Endothelial cell of umbilical vein (primary cell): ENCODE data around the gene VANGL1. TPM values are rescaled to one million over a fixed set of nuclear protein-coding genes. Genes with fewer than 3 reads are reported as not detected.

ENCODE experiments used
- BruUV-seq: library from RNA; stranded (reverse); fragments of 400-500 nt; replicated peaks from 2 replicates; lab custom pipeline; 2021; lab: Mats Ljungman, UMichigan
- CTCF ChIA-PET: fragments of 300-600, 350-600 bp; sonication (Branson Sonifier 250); formaldehyde crosslinking; loops from one replicate; lab custom pipeline; 2021; ENCODE audit warnings: antibody characterized with exemption, inconsistent platforms; lab: Charles Lee
- POLR2A ChIA-PET: fragments of 300-600, 350-600 bp; sonication (Branson Sonifier 250); formaldehyde crosslinking; loops from one replicate; lab custom pipeline; 2021; ENCODE audit warnings: antibody characterized with exemption, inconsistent platforms; lab: Charles Lee
- DNase-seq: peaks from one replicate; pipeline ENCODE4 v3.0.0-alpha.2; 2011; ENCODE audit warnings: low read depth, low spot score
- FAIRE-seq: peaks from 2 replicates; lab custom pipeline; 2011; peaks lifted over from hg19 to GRCh38; lab: Jason Lieb, UNC
- H2AFZ ChIP-seq: 2 replicates; pipeline ENCODE4 v1.6.0; 2012; ENCODE audit warnings: low read depth, low read length, control low read depth, inconsistent platforms
- H3K27ac ChIP-seq: 2 replicates; pipeline ENCODE4 v1.5.1; 2011; ENCODE audit warnings: low read depth, mild to moderate bottlenecking, control low read depth, low read length, moderate library complexity; ENCODE audit not compliant: insufficient read depth
- H3K27me3 ChIP-seq, 2 experiments: 2 replicates each; pipeline versions ENCODE4 v1.6.0 to v1.6.1; 2011; ENCODE audit warnings: low read length in 2 of 2, mixed read lengths in 1 of 2; ENCODE audit not compliant: control insufficient read depth in 2 of 2, insufficient read depth in 2 of 2
- H3K36me3 ChIP-seq, 2 experiments: 2 replicates in 1 of 2; 3 replicates in 1 of 2; pipeline ENCODE4 v1.5.1; 2011; ENCODE audit warnings: low read length in 2 of 2, mild to moderate bottlenecking in 1 of 2, moderate library complexity in 1 of 2; ENCODE audit not compliant: control insufficient read depth in 2 of 2, insufficient read depth in 2 of 2; ENCODE audit errors: extremely low read depth in 1 of 2
- H3K4me1 ChIP-seq: 3 replicates; pipeline ENCODE4 v1.5.1; 2011; ENCODE audit warnings: mild to moderate bottlenecking, low read length; ENCODE audit not compliant: control insufficient read depth, insufficient read depth; ENCODE audit errors: extremely low read depth
- H3K4me2 ChIP-seq: 2 replicates; pipeline ENCODE4 v1.6.1; 2011; ENCODE audit warnings: low read length, control low read depth, mixed read lengths; ENCODE audit not compliant: insufficient read depth
- H3K4me3 ChIP-seq, 3 experiments: fragments of 200-600 bp in 1 of 3; sonication (generic), shearing (Covaris generic) in 1 of 3; replicated peaks in 1 of 3; 2 replicates each; pipeline ENCODE4 v1.5.1; 2011 to 2016; ENCODE audit warnings: control low read depth in 3 of 3, low read length in 3 of 3, mild to moderate bottlenecking in 2 of 3, inconsistent platforms in 1 of 3, low read depth in 1 of 3, moderate library complexity in 1 of 3; ENCODE audit not compliant: insufficient read depth in 1 of 3
- H3K79me2 ChIP-seq: 2 replicates; pipeline ENCODE4 v1.6.0; 2012; ENCODE audit warnings: low read length, inconsistent platforms; ENCODE audit not compliant: control insufficient read depth, insufficient read depth
- H3K9ac ChIP-seq: replicated peaks from 2 replicates; pipeline ENCODE3; 2011; ENCODE audit warnings: low read length, control low read depth; ENCODE audit not compliant: insufficient read depth; ENCODE audit errors: extremely low read depth
- H3K9me1 ChIP-seq: replicated peaks from 3 replicates; pipeline ENCODE4 v1.6.0; 2011; ENCODE audit warnings: mild to moderate bottlenecking, low read length; ENCODE audit not compliant: control insufficient read depth, insufficient read depth; ENCODE audit errors: extremely low read depth
- H3K9me3 ChIP-seq: replicated peaks from 2 replicates; pipeline ENCODE4 v1.5.1; 2012; ENCODE audit warnings: low read length, inconsistent platforms; ENCODE audit not compliant: control insufficient read depth, insufficient read depth
- H4K20me1 ChIP-seq: replicated peaks from 2 replicates; pipeline ENCODE3; 2011; ENCODE audit warnings: mild to moderate bottlenecking, low read length; ENCODE audit not compliant: control insufficient read depth, insufficient read depth; ENCODE audit errors: extremely low read depth
- CTCF ChIP-seq, 2 donors: IDR thresholded peaks; 1 replicate in 1 of 2; 2 replicates in 1 of 2; pipeline ENCODE4 v1.5.1; 2011; ENCODE audit warnings: low read length in 2 of 2, mild to moderate bottlenecking in 2 of 2, moderate library complexity in 2 of 2, control low read depth in 1 of 2, inconsistent platforms in 1 of 2, low read depth in 1 of 2; ENCODE audit not compliant: insufficient read depth in 1 of 2; ENCODE audit errors: extremely low read depth in 1 of 2
- FOS ChIP-seq: IDR thresholded peaks from 2 replicates; pipeline ENCODE4 v1.6.1; 2011; ENCODE audit warnings: mild to moderate bottlenecking, low read length, moderate library complexity, borderline replicate concordance; ENCODE audit not compliant: insufficient read depth
- GATA2 ChIP-seq: IDR thresholded peaks from 2 replicates; pipeline ENCODE4 v1.7.0; 2011; ENCODE audit warnings: low read depth, mild to moderate bottlenecking, moderate library complexity, mixed read lengths, low read length; ENCODE audit not compliant: insufficient read length, insufficient read depth
- JUN ChIP-seq: IDR thresholded peaks from 2 replicates; pipeline ENCODE4 v1.6.1; 2011; ENCODE audit warnings: borderline replicate concordance, low read depth; ENCODE audit not compliant: insufficient read length, insufficient read depth
- MAX ChIP-seq: IDR thresholded peaks from 2 replicates; pipeline ENCODE4 v1.6.1; 2011; ENCODE audit not compliant: insufficient read depth, insufficient read length
- MYC ChIP-seq: IDR thresholded peaks from one replicate; pipeline ENCODE4 v1.6.1; 2011; ENCODE audit warnings: mild to moderate bottlenecking, low read depth, low read length
- POLR2AphosphoS5 ChIP-seq: IDR thresholded peaks from 2 replicates; pipeline ENCODE4 v1.6.1; 2012; ENCODE audit warnings: low read depth, mild to moderate bottlenecking, control low read depth, low read length, moderate library complexity; ENCODE audit not compliant: insufficient read depth
- dilution Hi-C: fragments of 300-500 bp; cut with MboI; formaldehyde crosslinking; loops from one replicate; pipeline ENCODE4 v1.15.0; 2019; ENCODE audit warnings: low sequenced_read_pairs; ENCODE audit not compliant: extremely low pct_ligation_motif_present
- intact Hi-C: fragments of 100-400 bp; cut with micrococcal nuclease; formaldehyde crosslinking; loops from one replicate; pipeline ENCODE4 v1.10.0; 2022
- polyA plus RNA-seq, 4 experiments: library from polyadenylated mRNA; depleted of rRNA in 3 of 4; stranded (reverse) in 3 of 4; unstranded in 1 of 4; fragments of >200 nt; gene quantifications; 2 replicates each; pipeline versions ENCODE4 v1.2.1 to v1.2.3, GENCODE V29; 2011 to 2012; ENCODE audit warnings: missing spikeins in 1 of 4
- total RNA-seq: library from RNA; stranded (reverse); gene quantifications from 2 replicates; pipeline ENCODE4 v1.2.3, GENCODE V29; 2021

Gene VANGL1
- total and polyA plus RNA-seq, 2 donors (not counting 3 experiments of a cell fraction or from before 2014, with no cell fraction given), result 15.0 to 24.8 TPM

GRCh38 chr1:115682792-115683191 is 41.0 kb downstream of the VANGL1 start:
- Histone ChIP-seq H3K4me1 (no peaks in the 10 kb centered on the region), H3K27me3 (no peaks in the 10 kb centered on the region), H3K79me2 (no peaks in the 10 kb centered on the region), H3K4me2 (no peak overlapping the region), H3K27ac (no peak overlapping the region), H3K9me3 (no peaks in the 10 kb centered on the region), H2AFZ (no peak overlapping the region), H3K9me1 (no peaks in the 10 kb centered on the region), H3K9ac (no peak overlapping the region), H4K20me1 (no peaks in the 10 kb centered on the region), H3K36me3 (peaks cover 4 to 7% of the 10 kb centered on the region in 2 experiments), H3K4me3 (no peak overlapping the region)
- FAIRE-seq, result no peak
- ChIA-PET CTCF (interaction anchor here (1.0 to 1.7 kb wide), 4 partner anchors 21 to 74 kb away, joined by 3 to 7 read pairs (median 4); no protein-coding TSS in a partner anchor), POLR2A (no interaction called here)
- BruUV-seq, result no TSS peak
- intact Hi-C loops (no loop called here), dilution Hi-C loops (no loop called here)
- TF ChIP-seq MAX, result no peak
- no peak for TF ChIP-seq FOS
- TF ChIP-seq POLR2AphosphoS5, result no peak
- TF ChIP-seq JUN, result no peak
- no peak for TF ChIP-seq GATA2
- no peak for TF ChIP-seq CTCF (IDR thresholded peaks at IDR 0.05; ENCODE audit: extremely low read depth in 1 of 2, insufficient read depth in 1 of 2, low read depth in 1 of 2, low read length in 2 of 2)
- no peak for TF ChIP-seq MYC
- DNase-seq, result no peak
